Stimulated activated naive B cell treated with anti-CD40 and anti-IgM and Interleukin-4, amounts not matched to agents 10 μg/mL and 1 μg/mL and 100 μg/mL, for 72 hours (primary cell): ENCODE measurements around the gene CFAP100.
A peak's percentile ranks its signal among the peaks of the same experiment; 100 is the strongest.

ENCODE experiments used
- ATAC-seq, 2 donors: fragments of 150-1000 bp; cut with Tn5 transposase; replicated peaks; 2 replicates each; pipeline ENCODE4 v1.10.0; 2021; ENCODE audit warnings: moderate library complexity in 1 of 2
- DNase-seq: peaks from one replicate; pipeline ENCODE4 v3.0.0; 2021
- H3K27ac Mint-ChIP-seq: one replicate; pipeline ENCODE4 v1.8.0; 2022; ENCODE audit warnings: mild to moderate bottlenecking, mixed read lengths
- H3K27me3 Mint-ChIP-seq, 2 donors: one replicate each; pipeline ENCODE4 v1.8.0; 2022; ENCODE audit warnings: mixed read lengths in 2 of 2
- H3K36me3 Mint-ChIP-seq, 2 donors: one replicate each; pipeline ENCODE4 v1.8.0; 2022; ENCODE audit warnings: mixed read lengths in 2 of 2, mild to moderate bottlenecking in 1 of 2
- H3K4me1 Mint-ChIP-seq, 2 donors: one replicate each; pipeline ENCODE4 v1.8.0; 2022; ENCODE audit warnings: mixed read lengths in 2 of 2, mild to moderate bottlenecking in 1 of 2
- H3K4me3 Mint-ChIP-seq, 2 donors: one replicate each; pipeline ENCODE4 v1.8.0; 2022; ENCODE audit warnings: mild to moderate bottlenecking in 2 of 2, mixed read lengths in 2 of 2, moderate library complexity in 1 of 2
- H3K9me3 Mint-ChIP-seq, 2 donors: one replicate each; pipeline ENCODE4 v1.8.0; 2022; ENCODE audit warnings: mixed read lengths in 2 of 2, mild to moderate bottlenecking in 1 of 2

The CFAP100 gene

GRCh38 chr3:126450219-126450618 is 55.5 kb downstream of the CFAP100 start:
- Mint-ChIP-seq H3K4me3 (no peak overlapping the region), H3K9me3 (no peaks in the 10 kb centered on the region), H3K4me1 (peaks cover 3 to 5% of the 10 kb centered on the region in 2 donors), H3K27ac (no peak overlapping the region), H3K27me3 (no peaks in the 10 kb centered on the region), H3K36me3 (peaks cover 29 to 47% of the 10 kb centered on the region in 2 donors)
- DNase-seq (no peak), ATAC-seq (no peak)

- Mint-ChIP-seq H3K4me1 (peaks cover 5% of the 10 kb centered on the region in 2 donors), H3K9me3 (no peaks in the 10 kb centered on the region), H3K4me3 (no peak overlapping the region), H3K27ac (no peak overlapping the region), H3K36me3 (peaks cover 31 to 50% of the 10 kb centered on the region in 2 donors), H3K27me3 (no peaks in the 10 kb centered on the region)
- no peak for ATAC-seq
- no peak for DNase-seq
Measured at GRCh38 chr3:126450744-126451143, 56.0 kb downstream of the CFAP100 start.

GRCh38 chr3:126451511-126451910 is 56.8 kb downstream of the CFAP100 start:
- H3K36me3 Mint-ChIP-seq = peaks cover 33 to 57% of the 10 kb centered on the region in 2 donors
- ATAC-seq (no peak), DNase-seq (no peak)
- H3K9me3 Mint-ChIP-seq = no peaks in the 10 kb centered on the region
- no peaks in the 10 kb centered on the region for H3K27me3 Mint-ChIP-seq
- H3K4me3 Mint-ChIP-seq = no peak overlapping the region
- H3K4me1 Mint-ChIP-seq = peaks cover 5% of the 10 kb centered on the region in 2 donors
- H3K27ac Mint-ChIP-seq = peak overlapping the region; percentile 75

GRCh38 chr3:126452213-126452612 is 57.5 kb downstream of the CFAP100 start:
- no peaks in the 10 kb centered on the region for H3K27me3 Mint-ChIP-seq
- H3K4me1 Mint-ChIP-seq = peaks cover 5 to 11% of the 10 kb centered on the region in 2 donors
- ATAC-seq (no peak), DNase-seq (no peak)
- H3K27ac Mint-ChIP-seq = peak overlapping the region; percentile 75
- H3K4me3 Mint-ChIP-seq = no peak overlapping the region
- peaks cover 40 to 60% of the 10 kb centered on the region in 2 donors for H3K36me3 Mint-ChIP-seq
- H3K9me3 Mint-ChIP-seq = no peaks in the 10 kb centered on the region

GRCh38 chr3:126454025-126454424 is 59.3 kb downstream of the CFAP100 start:
- Mint-ChIP-seq H3K4me1 (peaks cover 5 to 12% of the 10 kb centered on the region in 2 donors), H3K27me3 (no peaks in the 10 kb centered on the region), H3K36me3 (peaks cover 38 to 64% of the 10 kb centered on the region in 2 donors), H3K9me3 (no peaks in the 10 kb centered on the region), H3K4me3 (no peak overlapping the region), H3K27ac (no peak overlapping the region)
- DNase-seq = no peak
- ATAC-seq = no peak

GRCh38 chr3:126454437-126455198 is 59.9 kb downstream of the CFAP100 start:
- Mint-ChIP-seq H3K27ac (no peak overlapping the region), H3K36me3 (peaks cover 35 to 62% of the 10 kb centered on the region in 2 donors), H3K4me3 (no peak overlapping the region)

GRCh38 chr3:126456211-126456610 is 61.5 kb downstream of the CFAP100 start:
- peaks cover 35 to 62% of the 10 kb centered on the region in 2 donors for H3K36me3 Mint-ChIP-seq
- DNase-seq = no peak
- H3K4me1 Mint-ChIP-seq = peaks cover 9 to 12% of the 10 kb centered on the region in 2 donors
- no peak overlapping the region for H3K27ac Mint-ChIP-seq
- ATAC-seq = no peak
- no peaks in the 10 kb centered on the region for H3K9me3 Mint-ChIP-seq
- H3K27me3 Mint-ChIP-seq = no peaks in the 10 kb centered on the region
- H3K4me3 Mint-ChIP-seq = no peak overlapping the region

More at GRCh38 chr3:126454437-126455198, 59.9 kb downstream of the CFAP100 start:
- Mint-ChIP-seq H3K27me3 (no peaks in the 10 kb centered on the region), H3K9me3 (no peaks in the 10 kb centered on the region), H3K4me1 (peaks cover 5 to 12% of the 10 kb centered on the region in 2 donors)
- no peak for ATAC-seq
- DNase-seq = no peak

- Mint-ChIP-seq H3K9me3 (no peaks in the 10 kb centered on the region), H3K27ac (no peak overlapping the region), H3K4me1 (peaks cover 9 to 15% of the 10 kb centered on the region in 2 donors), H3K36me3 (peaks cover 36 to 62% of the 10 kb centered on the region in 2 donors), H3K4me3 (no peak overlapping the region), H3K27me3 (no peaks in the 10 kb centered on the region)
- ATAC-seq (no peak), DNase-seq (no peak)
Measured at GRCh38 chr3:126456766-126457388, 62.2 kb downstream of the CFAP100 start.

- DNase-seq (no peak), ATAC-seq (no peak)
- Mint-ChIP-seq H3K9me3 (no peaks in the 10 kb centered on the region), H3K27me3 (no peaks in the 10 kb centered on the region), H3K4me1 (peaks cover 10 to 13% of the 10 kb centered on the region in 2 donors), H3K4me3 (no peak overlapping the region), H3K36me3 (peaks cover 41 to 55% of the 10 kb centered on the region in 2 donors), H3K27ac (no peak overlapping the region)
Measured at GRCh38 chr3:126459111-126459762, 64.5 kb downstream of the CFAP100 start.

GRCh38 chr3:126459763-126460127 is 65.0 kb downstream of the CFAP100 start:
- DNase-seq (no peak), ATAC-seq (no peak)
- Mint-ChIP-seq H3K4me1 (peaks cover 11 to 18% of the 10 kb centered on the region in 2 donors), H3K9me3 (no peaks in the 10 kb centered on the region), H3K36me3 (peaks cover 41 to 55% of the 10 kb centered on the region in 2 donors), H3K27ac (no peak overlapping the region), H3K4me3 (no peak overlapping the region), H3K27me3 (no peaks in the 10 kb centered on the region)

- no peaks in the 10 kb centered on the region for H3K27me3 Mint-ChIP-seq
- DNase-seq (no peak), ATAC-seq (no peak)
- H3K9me3 Mint-ChIP-seq = no peaks in the 10 kb centered on the region
- H3K36me3 Mint-ChIP-seq = peaks cover 41 to 51% of the 10 kb centered on the region in 2 donors
- H3K4me3 Mint-ChIP-seq = no peak overlapping the region
- H3K27ac Mint-ChIP-seq = peak overlapping the region; percentile 43
- H3K4me1 Mint-ChIP-seq = peaks cover 11 to 23% of the 10 kb centered on the region in 2 donors
Measured at GRCh38 chr3:126460381-126460780, 65.7 kb downstream of the CFAP100 start.

GRCh38 chr3:126461450-126462070 is 66.9 kb downstream of the CFAP100 start:
- no peaks in the 10 kb centered on the region for H3K27me3 Mint-ChIP-seq
- ATAC-seq (no peak), DNase-seq (no peak)
- H3K4me1 Mint-ChIP-seq = peaks cover 12 to 27% of the 10 kb centered on the region in 2 donors
- no peak overlapping the region for H3K27ac Mint-ChIP-seq
- no peak overlapping the region for H3K4me3 Mint-ChIP-seq
- H3K9me3 Mint-ChIP-seq = no peaks in the 10 kb centered on the region
- peaks cover 46 to 53% of the 10 kb centered on the region in 2 donors for H3K36me3 Mint-ChIP-seq

- H3K27ac Mint-ChIP-seq = no peak overlapping the region
- peaks cover 44 to 49% of the 10 kb centered on the region in 2 donors for H3K36me3 Mint-ChIP-seq
- no peaks in the 10 kb centered on the region for H3K9me3 Mint-ChIP-seq
- H3K4me3 Mint-ChIP-seq = no peak overlapping the region
- no peak for ATAC-seq
- no peak for DNase-seq
- H3K27me3 Mint-ChIP-seq = no peaks in the 10 kb centered on the region
- peaks cover 15 to 33% of the 10 kb centered on the region in 2 donors for H3K4me1 Mint-ChIP-seq
Measured at GRCh38 chr3:126463521-126463920, 68.8 kb downstream of the CFAP100 start.

GRCh38 chr3:126464093-126464492 is 69.4 kb downstream of the CFAP100 start:
- Mint-ChIP-seq H3K27ac (peak overlapping the region; percentile 37), H3K36me3 (peaks cover 48 to 53% of the 10 kb centered on the region in 2 donors), H3K4me3 (no peak overlapping the region), H3K9me3 (no peaks in the 10 kb centered on the region), H3K27me3 (no peaks in the 10 kb centered on the region), H3K4me1 (peaks cover 17 to 39% of the 10 kb centered on the region in 2 donors)
- ATAC-seq (no peak), DNase-seq (no peak)
